ENCODE results near the gene MYADML2.
"Not testable (repeated sequence)": the region's sequence is repeated elsewhere in the genome, so short reads cannot be mapped to it uniquely, and the experiment has no call there.

MYADML2 gene

GRCh38 chr17:81947189-81947588 is at the start of gene MYADML2:
Gene MYADML2, minus strand, starts transcription at chr17:81947233. Its CDS starts 5,492 bp downstream, at chr17:81941741.
- peak in 1 of 10 donors; percentile 78 for DNase-seq
- intact Hi-C loops (cut with DNase I): no loop called here

- intact Hi-C loops (cut with DNase I): no loop called here
- no peak for DNase-seq
These were observed 49.3 kb upstream of the MYADML2 start for GRCh38 chr17:81996232-81996756.

GRCh38 chr17:81995463-81996231 is 48.6 kb upstream of the MYADML2 start:
- DNase-seq: peak in 1 of 10 donors; percentile 50
- intact Hi-C loops (cut with DNase I): no loop called here

GRCh38 chr17:81994593-81995462 is 47.8 kb upstream of the MYADML2 start:
- intact Hi-C loops (cut with DNase I): no loop called here
- peak in 1 of 10 donors; percentile 78 for DNase-seq

- intact Hi-C loops (cut with DNase I): no loop called here
- DNase-seq: peak in 1 of 10 donors; percentile 79
These were observed 46.9 kb upstream of the MYADML2 start for GRCh38 chr17:81993729-81994592.

- DNase-seq: peak in 1 of 10 donors; percentile 80
- intact Hi-C loops (cut with DNase I): no loop called here
These were observed 45.5 kb upstream of the MYADML2 start for GRCh38 chr17:81992306-81993102.

- DNase-seq: peak in 7 of 10 donors; percentile 42 to 92 (median 56)
- intact Hi-C loops (cut with DNase I): no loop called here
These were observed 44.8 kb upstream of the MYADML2 start for GRCh38 chr17:81991684-81992305.

GRCh38 chr17:81990836-81991683 is 44.0 kb upstream of the MYADML2 start:
- intact Hi-C loops (cut with DNase I): no loop called here
- DNase-seq: peak in 1 of 10 donors; percentile 79

- intact Hi-C loops (cut with DNase I): no loop called here
These were observed 40.2 kb upstream of the MYADML2 start for GRCh38 chr17:81987161-81987770.

GRCh38 chr17:81986606-81987005 is 39.6 kb upstream of the MYADML2 start:
- intact Hi-C loops (cut with DNase I): no loop called here
- no peak for DNase-seq

More at GRCh38 chr17:81987161-81987770, 40.2 kb upstream of the MYADML2 start:
- peak in 1 of 10 donors; percentile 79 for DNase-seq

- intact Hi-C loops (cut with DNase I): no loop called here
- no peak for DNase-seq
These were observed 37.9 kb upstream of the MYADML2 start for GRCh38 chr17:81984773-81985410.

GRCh38 chr17:81983639-81984373 is 36.8 kb upstream of the MYADML2 start:
- intact Hi-C loops (cut with DNase I): no loop called here

GRCh38 chr17:81983011-81983638 is 36.1 kb upstream of the MYADML2 start:
- intact Hi-C loops (cut with DNase I): no loop called here
- DNase-seq: no peak

More at GRCh38 chr17:81983639-81984373, 36.8 kb upstream of the MYADML2 start:
- no peak for DNase-seq

GRCh38 chr17:81981511-81981910 is 34.5 kb upstream of the MYADML2 start:
- intact Hi-C loops (cut with DNase I); DNase-seq: not testable (repeated sequence)

- intact Hi-C loops (cut with DNase I): no loop called here
- no peak for DNase-seq
These were observed 33.8 kb upstream of the MYADML2 start for GRCh38 chr17:81980707-81981343.

Measured in posterior cingulate gyrus (tissue), 11 donors.